HG02970 (cell line): ENCODE data around the gene CCDC85A.
A peak's percentile ranks its signal among the peaks of the same experiment; 100 is the strongest.
"Not testable (repeated sequence)": the region's sequence is repeated elsewhere in the genome, so short reads cannot be mapped to it uniquely, and the experiment has no call there.

Source experiments
- ATAC-seq: cut with Tn5 transposase; IDR thresholded peaks from one replicate; pipeline ENCODE4 v1.9.1; 2021; ENCODE audit warnings: mild to moderate bottlenecking, moderate library complexity, moderate number of reproducible peaks; ENCODE audit not compliant: unreplicated experiment, low FRiP score

CCDC85A gene

DNA sequence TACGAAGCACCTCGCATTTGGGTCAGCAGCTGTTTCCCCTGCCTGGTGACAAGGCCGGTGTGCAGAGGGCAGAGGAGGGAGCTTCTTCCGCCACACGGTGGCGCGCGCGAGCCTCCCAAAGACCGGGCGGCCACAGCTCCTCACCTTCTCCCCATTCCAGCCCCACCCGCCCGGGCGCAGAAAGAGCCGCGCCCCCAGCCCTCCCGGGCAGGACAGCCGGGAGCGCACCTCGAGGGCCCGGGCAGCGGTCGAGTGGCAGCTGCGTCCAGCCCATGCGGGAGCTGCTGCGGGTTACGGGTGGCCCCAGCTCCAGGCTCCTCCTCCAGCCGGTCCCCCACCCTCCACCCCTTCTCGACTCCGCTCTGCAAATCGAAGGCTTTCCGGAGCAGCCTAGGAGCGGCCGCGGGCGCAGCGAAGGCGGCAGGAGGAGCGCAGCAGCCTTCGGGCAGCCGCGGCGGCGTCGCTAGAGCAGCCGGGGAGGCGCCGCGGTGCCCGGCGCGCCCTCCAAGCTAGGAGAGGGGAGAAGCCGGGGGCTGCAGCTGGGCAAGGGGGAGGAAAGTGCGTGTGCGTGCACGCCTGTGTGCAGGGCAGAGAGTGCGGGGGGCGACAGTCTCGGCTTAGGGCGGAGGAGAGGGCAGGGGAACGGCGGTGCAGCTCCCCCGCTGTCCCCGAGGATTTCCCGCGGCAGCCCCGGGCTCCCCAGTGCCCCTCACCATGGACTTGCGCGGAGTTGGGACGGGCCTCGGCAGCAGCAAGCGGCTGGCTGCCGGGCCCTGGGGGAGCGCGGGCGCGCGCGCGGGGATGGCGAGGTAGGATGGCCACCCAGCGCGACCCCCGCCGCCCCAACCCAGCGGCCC lies at the start of gene CCDC85A:
TSS of gene CCDC85A (plus strand) at position 348 of the 857 bp plus-strand sequence. CDS start 635 bp downstream, outside the sequence.
- ATAC-seq = peak; percentile 97

DNA sequence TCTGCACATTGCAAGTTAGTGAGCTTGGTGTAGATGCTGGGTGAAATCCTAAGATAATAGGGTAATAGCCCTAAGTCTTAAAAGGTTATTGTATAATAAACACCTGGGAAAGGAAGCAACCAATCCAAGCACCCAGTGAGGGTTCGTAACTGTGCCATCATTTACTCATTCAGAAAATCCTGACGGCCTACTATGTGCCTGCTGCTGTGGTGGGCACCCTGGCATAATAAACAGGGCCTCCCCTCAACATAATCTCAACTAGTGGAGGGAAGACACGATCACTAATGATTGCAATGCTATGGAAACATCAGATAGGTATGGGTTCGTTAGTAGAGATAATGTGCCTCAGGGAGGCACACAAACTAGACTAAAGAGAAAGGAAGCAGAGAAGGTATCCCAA lies 48.9 kb upstream of the CCDC85A start:
- ATAC-seq = no peak

DNA sequence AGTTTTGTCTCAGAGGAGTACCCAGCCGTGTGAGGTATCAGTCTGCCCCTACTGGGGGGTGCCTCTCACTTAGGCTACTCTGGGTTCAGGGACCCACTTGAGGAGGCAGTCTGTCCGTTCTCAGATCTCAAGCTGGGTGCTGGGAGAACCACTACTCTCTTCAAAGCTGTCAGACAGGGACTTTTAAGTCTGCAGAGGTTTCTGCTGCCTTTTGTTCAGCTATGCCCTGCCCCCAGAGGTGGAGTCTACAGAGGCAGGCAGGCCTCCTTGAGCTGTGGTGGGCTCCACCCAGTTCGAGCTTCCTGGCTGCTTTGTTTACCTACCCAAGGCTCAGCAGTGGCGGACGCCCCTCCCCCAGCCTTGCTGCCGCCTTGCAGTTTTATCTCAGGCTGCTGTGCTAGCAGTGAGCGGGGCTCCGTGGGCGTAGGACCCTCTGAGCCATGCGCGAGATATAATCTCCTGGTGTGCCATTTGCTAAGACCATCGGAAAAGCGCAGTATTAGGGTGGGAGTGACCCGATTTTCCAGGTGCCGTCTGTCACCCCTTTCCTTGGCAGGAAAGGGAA lies 41.2 kb upstream of the CCDC85A start:
- not testable (repeated sequence) for ATAC-seq

DNA sequence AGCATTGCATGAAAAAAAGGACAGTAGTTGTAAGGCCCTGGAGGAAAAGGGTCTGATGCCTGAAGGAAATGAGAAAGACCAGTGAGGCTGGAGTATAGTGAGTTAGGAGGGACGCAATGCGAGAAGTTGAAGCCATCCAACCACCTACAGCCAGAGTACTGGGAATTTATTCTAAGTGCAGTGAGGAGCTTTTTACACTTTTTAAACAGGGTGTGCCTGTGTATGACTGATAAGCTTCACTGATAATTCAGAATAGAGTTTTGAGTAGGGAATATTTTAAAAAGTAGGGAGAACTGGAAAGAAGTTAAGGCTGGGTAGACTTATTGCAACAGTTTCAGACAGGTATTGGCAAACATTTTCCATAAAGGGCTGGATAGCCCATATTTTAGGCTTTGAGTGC lies 35.9 kb upstream of the CCDC85A start:
- ATAC-seq = no peak

DNA sequence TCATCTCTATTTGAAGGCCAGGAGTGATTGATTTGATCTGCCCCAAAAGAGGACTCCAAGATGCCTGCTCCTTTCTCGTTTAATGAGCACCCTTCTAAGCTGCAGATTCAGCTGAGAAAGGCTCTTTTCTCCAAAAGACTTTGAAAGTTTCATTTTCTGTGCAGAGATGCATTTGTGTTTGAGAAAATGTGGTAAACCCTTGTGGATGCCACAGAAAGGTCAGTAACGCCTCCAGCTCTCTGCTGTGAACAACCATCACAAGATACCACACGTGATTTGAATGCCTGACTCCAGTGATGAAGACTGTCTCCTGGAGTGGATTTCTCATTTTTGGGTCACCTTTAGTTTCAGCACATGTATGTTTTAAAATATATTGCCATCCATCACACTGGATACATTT lies 35.0 kb upstream of the CCDC85A start:
- ATAC-seq = no peak

DNA sequence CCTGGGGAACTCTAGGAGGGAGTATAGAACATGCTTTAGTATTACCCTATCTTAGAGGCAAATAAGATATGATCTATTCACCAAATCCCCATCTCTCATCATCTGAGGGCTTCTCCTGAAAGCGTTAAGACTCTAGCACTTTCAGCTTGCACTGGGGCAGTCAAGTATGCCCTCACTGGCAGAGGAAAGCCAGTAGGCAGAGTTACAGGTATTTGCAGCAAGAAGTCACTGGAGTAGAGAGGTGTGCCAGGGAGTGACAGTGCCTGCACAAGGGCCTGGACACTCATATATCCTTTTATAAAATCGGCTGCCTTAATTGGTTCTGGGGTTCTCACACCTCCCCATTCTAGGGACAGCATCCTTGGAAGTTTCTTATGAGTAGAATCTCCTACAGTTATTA lies 31.9 kb upstream of the CCDC85A start:
- no peak for ATAC-seq

DNA sequence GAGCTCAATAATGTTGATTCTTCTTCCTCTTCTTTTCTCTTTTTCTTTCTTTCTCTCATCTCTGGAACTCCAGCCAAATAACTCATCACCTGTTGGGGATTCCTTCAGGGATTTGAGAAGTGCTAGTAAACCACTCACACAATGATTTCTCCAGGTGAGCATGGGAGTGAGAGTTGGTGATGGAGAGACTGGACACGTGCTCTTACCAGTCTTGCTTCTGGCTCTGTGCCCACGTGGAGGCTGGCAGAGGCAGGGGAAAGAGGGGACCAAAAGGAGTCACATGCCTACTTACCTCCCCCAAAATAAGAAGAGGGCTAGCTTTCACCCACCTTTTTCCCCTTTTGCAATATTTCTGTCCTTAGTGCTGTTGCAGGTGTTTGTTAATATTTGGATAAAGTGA lies 28.6 kb upstream of the CCDC85A start:
- ATAC-seq = no peak

DNA sequence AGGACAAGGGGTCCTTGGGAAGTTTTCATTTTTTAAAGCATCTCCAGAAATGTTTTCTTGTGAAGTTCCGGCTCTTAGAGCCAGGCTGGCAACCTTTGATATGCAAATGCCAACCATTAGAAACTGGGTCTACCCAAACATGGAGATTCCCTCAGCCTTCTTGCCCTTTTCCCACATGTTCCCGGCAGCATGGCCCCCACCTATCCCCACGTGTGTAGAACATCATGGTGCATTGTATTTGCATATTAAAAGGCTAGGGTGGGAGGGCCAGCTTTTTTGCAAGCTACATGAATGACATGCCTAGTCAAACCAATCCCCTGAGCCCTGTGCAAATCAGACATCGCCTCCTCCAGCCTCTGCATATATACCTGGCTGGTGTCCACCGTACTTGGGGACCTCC lies 23.9 kb upstream of the CCDC85A start:
- ATAC-seq = not testable (repeated sequence)

DNA sequence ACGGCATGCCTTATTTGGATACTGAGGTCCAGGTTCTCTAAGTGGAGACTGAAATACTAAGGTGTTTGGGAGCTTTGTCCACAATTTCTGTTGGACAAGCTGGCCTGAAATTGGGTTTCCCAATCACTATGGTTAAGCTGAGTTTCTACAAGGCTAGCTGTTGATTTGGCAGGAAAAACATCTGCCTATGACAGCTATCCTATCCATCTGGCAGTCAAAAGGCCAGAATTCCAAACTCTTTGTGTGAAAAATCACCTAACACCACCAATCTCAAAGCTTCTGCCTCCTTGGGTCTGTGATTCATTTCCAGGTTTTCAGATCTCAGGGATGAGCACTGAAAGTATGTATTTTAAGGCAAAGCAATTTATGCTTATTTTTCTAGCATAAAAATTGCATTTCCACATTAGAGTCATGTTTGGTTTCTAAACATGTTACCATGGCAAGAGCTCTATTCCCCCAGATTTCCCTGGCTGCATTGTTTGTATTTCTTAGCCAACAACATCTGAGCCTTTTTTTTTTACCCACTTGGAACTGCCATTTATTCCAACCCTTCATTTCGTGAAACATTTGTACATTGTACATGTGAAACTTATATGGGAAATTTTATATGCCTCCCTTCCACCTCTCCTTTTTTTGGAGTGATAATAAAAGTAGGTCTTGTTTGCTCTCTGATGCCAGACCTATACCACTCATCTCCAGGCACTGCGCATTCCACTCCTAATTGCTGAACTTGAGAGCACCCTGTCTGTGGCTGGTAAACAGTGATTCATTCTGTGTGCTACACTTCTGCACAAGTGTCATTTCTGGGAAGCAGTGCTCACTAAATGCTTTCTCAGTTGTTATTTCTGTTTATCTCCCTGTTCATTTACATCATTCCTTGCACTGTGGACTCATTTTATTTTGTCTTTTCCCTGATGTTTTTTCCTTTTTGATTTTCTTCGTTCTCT lies 15.9 kb upstream of the CCDC85A start:
- no peak for ATAC-seq

DNA sequence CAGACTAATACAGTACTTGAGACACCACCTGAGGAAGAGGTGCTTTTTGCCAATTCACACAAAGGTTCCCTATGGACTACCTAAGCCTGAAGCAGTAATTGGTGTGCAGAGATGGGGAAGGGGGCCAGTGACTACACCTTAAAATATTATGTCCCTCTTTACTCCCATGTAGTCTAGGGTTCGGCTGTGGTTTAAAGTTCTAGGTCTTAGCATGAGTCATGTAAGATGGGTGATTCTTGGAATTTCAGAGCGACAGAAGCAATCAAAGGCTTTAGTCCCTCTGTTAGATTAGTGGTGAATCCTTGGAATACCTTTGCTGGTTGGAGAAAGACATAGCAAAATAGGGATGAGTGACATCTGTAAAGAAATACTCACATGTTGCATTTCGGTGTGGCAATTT lies 14.3 kb upstream of the CCDC85A start:
- no peak for ATAC-seq

DNA sequence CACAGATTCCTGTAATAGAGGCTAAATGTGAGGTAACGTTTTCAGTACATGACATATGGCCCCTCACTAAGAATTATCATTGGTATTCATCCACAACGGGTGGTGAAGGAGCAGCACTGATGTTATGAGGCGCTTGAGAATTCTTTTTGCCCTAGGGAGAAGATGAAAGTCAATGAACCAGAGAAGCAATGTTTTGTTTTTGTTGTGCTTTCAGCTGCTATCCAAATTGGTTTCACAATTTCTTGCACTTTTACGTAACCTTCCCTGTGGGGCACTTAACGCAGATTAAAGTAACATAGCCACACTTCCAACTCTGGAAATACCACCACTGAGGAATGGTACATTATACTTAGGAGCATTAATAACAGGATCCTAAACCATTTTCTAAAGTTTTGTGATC lies 13.3 kb upstream of the CCDC85A start:
- ATAC-seq = no peak

DNA sequence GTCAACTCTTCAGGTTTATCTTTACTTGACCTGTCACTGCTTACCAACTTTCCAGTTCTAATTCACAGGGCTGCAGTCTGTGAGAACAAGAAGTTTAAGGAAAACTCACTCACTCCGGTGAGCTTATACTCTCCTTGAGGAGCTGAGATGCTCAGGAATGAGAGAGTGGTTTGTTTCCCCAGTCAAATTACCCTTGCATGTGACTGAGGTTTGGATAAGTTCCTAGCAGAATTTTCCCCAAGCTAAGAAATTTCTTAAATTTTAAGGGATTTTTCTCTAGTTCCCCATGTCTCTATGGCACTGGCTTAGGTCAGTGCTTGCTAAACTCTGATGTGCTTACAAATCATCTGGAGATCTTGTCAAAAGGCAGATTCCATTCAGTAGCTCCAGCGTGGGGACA lies 12.8 kb upstream of the CCDC85A start:
- no peak for ATAC-seq

DNA sequence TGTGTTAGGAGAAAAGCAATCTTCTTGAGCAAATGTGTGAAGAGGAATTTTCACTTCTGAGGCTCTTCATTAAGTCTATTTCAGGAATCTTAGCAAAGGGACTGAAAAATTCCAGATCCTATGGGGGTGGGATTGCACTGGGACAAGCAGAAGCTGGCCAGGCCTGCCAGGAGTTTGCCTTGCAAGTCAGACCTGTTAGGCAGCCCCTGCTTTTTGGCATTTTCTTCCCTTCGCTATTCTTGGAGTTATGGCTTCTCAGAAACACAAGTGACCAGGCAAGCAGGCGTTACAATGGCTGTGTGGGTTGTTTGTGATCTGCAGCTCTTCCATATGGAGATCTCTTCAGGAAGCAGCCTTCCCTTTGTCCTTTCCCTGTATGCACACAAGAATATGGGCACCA lies 8.0 kb upstream of the CCDC85A start:
- ATAC-seq = no peak

DNA sequence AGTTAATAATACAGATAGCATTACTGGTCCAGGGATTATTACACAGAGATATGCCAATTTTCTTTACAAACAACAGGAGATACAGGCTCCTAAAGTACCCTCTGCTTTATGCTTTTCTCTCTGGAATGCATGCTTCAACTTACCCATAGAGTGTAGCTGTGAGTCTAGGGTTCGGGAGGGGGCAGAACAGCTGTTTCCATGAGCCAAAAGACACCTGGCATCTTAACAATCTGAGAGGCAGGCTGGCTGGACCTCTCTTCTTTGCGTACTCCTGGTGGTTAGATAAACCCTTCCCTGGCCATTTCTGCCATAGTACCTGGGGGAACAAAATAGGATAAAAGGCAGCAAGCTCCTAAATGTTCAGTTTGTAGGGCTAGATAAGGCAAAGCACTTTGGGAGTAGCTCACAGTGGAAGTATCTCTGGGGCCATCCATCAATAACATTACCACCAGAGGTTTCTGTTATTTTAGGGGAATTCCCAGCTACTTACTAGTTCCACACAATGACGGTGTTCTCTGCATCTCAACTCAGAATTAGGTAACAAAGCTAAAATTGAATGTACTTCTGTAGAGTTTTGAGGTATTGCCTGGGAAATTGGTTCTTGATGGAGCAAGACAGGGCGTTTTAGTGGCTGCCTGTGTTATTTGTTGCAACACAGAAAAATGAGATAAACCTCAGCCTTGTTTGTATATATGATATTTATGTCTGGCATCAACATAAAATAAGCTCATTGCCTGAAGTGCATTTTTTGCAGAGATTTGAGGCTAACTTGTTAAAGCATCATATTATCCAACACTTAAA lies 6.2 kb upstream of the CCDC85A start:
- ATAC-seq = no peak

DNA sequence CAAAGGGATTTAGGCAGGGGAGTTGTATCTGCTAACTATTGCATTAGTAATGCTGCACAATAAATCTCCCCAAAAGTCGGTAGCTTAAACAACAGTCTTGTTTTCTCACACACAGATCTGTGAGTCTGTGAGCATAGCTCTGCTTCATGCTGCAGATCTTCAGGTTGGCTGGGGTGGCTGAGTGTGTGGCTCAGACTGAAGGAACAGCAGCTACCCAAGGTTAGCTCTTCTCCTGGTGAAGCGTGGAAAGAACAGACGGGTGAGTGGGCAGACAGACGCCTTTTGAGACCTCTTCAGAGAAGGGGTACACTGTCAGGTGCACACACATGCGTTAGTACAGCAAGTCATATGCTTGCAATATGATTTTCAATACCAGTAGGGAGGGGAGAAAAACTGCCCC lies 3.9 kb upstream of the CCDC85A start:
- ATAC-seq = no peak

DNA sequence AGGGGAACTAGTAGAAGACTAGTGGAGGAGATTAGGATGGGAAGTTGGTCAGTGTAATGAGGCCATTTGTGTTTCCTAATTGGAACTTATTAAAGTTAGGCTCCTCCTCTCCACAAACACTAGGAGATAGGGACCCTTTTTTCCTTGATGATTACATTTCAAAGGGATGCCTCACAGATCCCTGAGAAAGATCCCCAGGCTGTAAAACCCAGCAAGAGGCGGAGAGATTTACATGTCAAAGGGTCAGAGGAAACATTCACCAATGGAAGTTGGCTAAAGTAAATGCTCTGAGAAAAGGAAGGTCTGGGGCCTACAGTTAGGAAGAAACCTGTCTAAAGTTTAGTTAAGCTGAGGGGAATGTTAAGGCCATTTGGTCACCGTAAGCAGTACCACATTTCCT lies 1.4 kb upstream of the CCDC85A start:
- ATAC-seq = no peak

DNA sequence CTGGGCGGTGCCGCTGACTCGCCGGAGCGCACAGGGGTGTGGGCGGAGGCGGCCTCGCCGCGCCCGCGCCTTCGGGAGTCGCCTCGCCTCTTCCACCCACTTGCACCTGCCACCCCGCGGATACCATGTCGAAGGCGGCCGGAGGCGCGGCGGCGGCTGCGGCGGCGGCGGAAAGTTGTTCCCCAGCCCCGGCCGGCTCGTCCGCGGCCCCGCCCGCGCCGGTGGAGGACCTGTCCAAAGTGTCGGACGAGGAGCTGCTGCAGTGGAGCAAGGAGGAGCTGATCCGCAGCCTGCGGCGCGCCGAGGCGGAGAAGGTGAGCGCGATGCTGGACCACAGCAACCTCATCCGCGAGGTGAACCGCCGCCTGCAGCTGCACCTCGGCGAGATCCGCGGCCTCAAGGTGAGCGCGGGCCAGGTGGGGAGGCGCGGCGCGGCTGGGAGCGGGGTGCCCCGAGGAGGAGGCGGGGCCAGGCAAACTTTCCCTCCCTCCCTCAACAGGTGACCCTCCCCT lies 766 bp downstream of the CCDC85A start:
- no peak for ATAC-seq

DNA sequence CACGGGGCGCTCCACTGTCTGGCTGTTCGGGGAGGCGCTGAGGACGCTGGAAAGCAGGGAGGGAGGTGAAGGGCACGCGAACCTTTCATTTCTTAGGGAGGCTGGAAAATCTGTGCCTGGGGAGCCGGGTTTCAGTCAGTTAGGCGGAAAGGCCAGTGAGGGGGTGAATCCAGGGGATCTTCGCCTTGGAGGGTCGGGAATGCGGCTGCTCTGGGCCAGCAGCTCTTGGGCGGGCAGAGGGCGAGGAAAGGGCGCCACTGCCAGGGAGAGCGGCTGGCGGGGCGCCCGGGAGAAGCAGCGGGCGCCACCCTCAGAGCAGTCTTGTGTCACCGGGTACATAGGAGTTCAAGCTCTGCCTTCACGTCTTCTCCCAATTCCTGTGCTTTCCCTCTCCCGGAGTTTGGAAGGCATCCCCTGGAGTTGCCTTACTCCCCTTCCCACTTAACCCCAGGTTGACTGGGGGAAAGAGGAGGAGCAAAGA lies 1.4 kb downstream of the CCDC85A start:
- ATAC-seq = no peak

DNA sequence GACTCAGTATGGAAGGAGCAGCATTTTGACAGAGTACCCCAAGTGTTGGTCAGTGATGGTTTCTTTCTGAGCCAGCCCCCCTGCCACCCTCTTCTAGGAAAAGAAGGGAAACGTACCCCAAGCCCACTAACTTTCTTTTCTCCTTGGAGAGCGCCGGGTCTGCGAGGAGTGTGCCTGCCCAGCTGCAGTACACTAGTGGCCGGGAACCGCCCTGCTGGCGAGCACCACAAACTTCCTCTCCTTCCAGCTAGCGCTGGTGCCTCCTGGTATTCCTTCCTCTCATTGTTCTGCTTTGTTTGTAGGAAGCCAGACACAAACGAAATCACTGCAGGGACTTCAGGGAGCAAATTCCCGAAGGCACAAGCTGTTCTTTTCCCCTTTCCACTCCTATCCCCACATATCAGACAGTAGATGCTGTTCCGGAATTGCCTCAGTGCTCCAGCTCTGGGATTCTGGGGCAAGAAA lies 1.8 kb downstream of the CCDC85A start:
- no peak for ATAC-seq

DNA sequence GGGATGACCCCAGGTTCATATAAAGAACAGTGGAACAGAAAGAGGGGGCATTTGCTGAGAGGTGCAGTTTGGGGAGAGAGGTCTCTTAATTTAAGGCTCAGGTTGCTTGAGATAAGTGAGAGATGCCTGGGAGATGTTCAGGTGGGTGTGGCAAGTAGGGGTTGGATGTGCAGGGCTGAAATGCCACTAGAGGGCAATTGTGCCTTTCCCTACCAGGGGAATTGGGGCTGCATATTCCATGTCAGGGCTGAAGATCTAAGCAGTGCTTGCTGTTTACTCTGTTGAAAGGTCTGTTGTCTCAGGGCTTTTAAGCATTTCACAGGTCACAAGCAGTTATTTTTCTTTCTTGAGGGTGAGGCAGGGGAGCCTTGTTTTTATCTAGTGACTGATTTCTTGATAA lies 7.8 kb downstream of the CCDC85A start:
- no peak for ATAC-seq
